ENCODE data around the gene ACTL9. TPM values are rescaled to one million over a fixed set of nuclear protein-coding genes. Genes with fewer than 3 reads are reported as not detected.

The ACTL9 gene
- total and polyA plus RNA-seq, 2 donors (not counting 1 experiment from before 2014, with no cell fraction given) = not detected

DNA sequence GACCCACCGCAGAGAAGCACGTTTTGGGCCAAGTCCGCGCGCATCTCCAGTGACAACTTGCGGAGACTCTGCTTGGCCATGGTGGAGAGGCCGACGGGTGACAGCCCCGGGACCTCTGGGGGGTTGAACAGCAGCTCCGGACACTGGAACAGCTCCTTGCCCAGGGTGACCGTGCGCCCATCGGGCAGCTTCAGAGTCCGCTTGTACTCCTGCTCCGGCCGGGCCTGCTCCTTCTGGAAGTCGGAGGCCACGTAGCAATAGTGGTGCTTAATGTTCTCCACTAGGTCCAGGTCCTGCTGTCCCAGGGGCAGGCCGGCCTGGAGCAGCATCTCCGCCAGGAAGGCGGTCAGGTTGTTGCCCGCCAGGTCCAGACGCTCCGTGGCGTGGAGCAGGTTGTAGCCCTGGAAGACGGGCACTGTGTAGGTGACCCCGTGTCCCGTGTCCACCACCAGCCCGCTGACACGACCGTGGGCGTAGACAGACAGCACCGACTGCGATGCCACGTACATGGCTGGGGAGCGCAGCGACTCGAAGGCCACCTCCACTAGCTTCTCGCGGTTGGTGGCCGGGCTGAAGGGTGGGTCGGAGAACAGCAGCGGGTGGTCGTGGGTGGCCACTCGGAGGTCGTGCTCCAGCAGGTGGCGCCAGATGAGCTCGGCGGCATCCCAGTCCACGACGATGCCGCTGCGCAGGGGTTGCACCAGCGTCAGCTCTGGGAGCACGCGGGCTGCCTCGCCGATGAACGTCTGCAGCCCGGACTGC lies 743 bp downstream of the ACTL9 start:
- ChIA-PET POLR2A (no interaction called here), CTCF (no interaction called here)
- no peak overlapping the region for H3K4me3 Mint-ChIP-seq
- H3K9me3 Mint-ChIP-seq (ENCODE audit: insufficient read depth) = no peaks in the 10 kb centered on the region
- Histone ChIP-seq H3K27ac (ENCODE audit: low read length in 2 of 2) (no peak overlapping the region), H3K36me3 (replicated peaks in 1 of 2; ENCODE audit: control extremely low read depth in 1 of 2, control insufficient read depth in 1 of 2, extremely low read depth in 1 of 2, insufficient read depth in 2 of 2, low read length in 1 of 2) (no peaks in the 10 kb centered on the region), H3K9ac (ENCODE audit: low read length) (no peak overlapping the region), H3K4me3 (ENCODE audit: control extremely low read depth in 1 of 5, extremely low read depth in 1 of 5, insufficient read depth in 1 of 5, low read depth in 2 of 5, low read length in 4 of 5) (no peak overlapping the region), H2AFZ (ENCODE audit: insufficient read depth, low read depth, low read length, poor library complexity, severe bottlenecking) (no peak overlapping the region), H3K9me3 (ENCODE audit: control extremely low read depth in 1 of 3, control insufficient read depth in 2 of 3, insufficient read depth in 1 of 3, low read length in 2 of 3) (peaks cover 0 to 11% (median 0%) of the 10 kb centered on the region in 3 donors), H3K4me1 (ENCODE audit: control insufficient read depth in 2 of 2, insufficient read depth in 2 of 2, low read length in 2 of 2) (peaks cover 0 to 5% of the 10 kb centered on the region in 2 donors), H3K79me2 (ENCODE audit: control insufficient read depth, insufficient read depth, low read length) (no peaks in the 10 kb centered on the region), H4K20me1 (ENCODE audit: control insufficient read depth, insufficient read depth, low read length, poor library complexity, severe bottlenecking) (no peaks in the 10 kb centered on the region), H3K27me3 (replicated peaks in 1 of 4; ENCODE audit: control extremely low read depth in 1 of 4, control insufficient read depth in 3 of 4, insufficient read depth in 4 of 4, low read length in 3 of 4) (peaks cover 0 to 17% (median 5%) of the 10 kb centered on the region in 4 experiments), H3K4me2 (replicated peaks; ENCODE audit: low read depth, low read length, poor library complexity, severe bottlenecking) (no peak overlapping the region)
- no peak for DNase-seq
- intact Hi-C loops (cut with micrococcal nuclease) = no loop called here
- peaks cover 47% of the 10 kb centered on the region for H3K27me3 Mint-ChIP-seq
- TF ChIP-seq, protein P1, sequence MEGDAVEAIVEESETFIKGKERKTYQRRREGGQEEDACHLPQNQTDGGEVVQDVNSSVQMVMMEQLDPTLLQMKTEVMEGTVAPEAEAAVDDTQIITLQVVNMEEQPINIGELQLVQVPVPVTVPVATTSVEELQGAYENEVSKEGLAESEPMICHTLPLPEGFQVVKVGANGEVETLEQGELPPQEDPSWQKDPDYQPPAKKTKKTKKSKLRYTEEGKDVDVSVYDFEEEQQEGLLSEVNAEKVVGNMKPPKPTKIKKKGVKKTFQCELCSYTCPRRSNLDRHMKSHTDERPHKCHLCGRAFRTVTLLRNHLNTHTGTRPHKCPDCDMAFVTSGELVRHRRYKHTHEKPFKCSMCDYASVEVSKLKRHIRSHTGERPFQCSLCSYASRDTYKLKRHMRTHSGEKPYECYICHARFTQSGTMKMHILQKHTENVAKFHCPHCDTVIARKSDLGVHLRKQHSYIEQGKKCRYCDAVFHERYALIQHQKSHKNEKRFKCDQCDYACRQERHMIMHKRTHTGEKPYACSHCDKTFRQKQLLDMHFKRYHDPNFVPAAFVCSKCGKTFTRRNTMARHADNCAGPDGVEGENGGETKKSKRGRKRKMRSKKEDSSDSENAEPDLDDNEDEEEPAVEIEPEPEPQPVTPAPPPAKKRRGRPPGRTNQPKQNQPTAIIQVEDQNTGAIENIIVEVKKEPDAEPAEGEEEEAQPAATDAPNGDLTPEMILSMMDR (IDR thresholded peaks at IDR 0.05) = no peak
- no peak for TF ChIP-seq EZH2 (IDR thresholded peaks at IDR 0.05; ENCODE audit: borderline replicate concordance, insufficient read depth, low read depth, low read length, poor library complexity, severe bottlenecking)
- peaks cover 6% of the 10 kb centered on the region for H3K4me1 Mint-ChIP-seq
- WGBS (ENCODE audit: insufficient coverage) = 77% methylated on average over 59 of the region's 60 CpGs
- ATAC-seq (ENCODE audit: low read depth) = no peak
- no peak overlapping the region for H3K27ac Mint-ChIP-seq

- DNase-seq (no peak), ATAC-seq (ENCODE audit: low read depth) (no peak)
- peaks cover 0 to 13% (median 4%) of the 10 kb centered on the region in 4 experiments for H3K27me3 ChIP-seq (replicated peaks in 1 of 4; ENCODE audit: control extremely low read depth in 1 of 4, control insufficient read depth in 3 of 4, insufficient read depth in 4 of 4, low read length in 3 of 4)
- no peaks in the 10 kb centered on the region for H3K9me3 Mint-ChIP-seq (ENCODE audit: insufficient read depth)
- WGBS (ENCODE audit: insufficient coverage) = 64% methylated on average over 1 of the region's 1 CpG
- no peak overlapping the region for H3K4me3 ChIP-seq (ENCODE audit: control extremely low read depth in 1 of 5, extremely low read depth in 1 of 5, insufficient read depth in 1 of 5, low read depth in 2 of 5, low read length in 4 of 5)
- H4K20me1 ChIP-seq (ENCODE audit: control insufficient read depth, insufficient read depth, low read length, poor library complexity, severe bottlenecking) = no peaks in the 10 kb centered on the region
- ChIA-PET CTCF (no interaction called here), POLR2A (no interaction called here)
- no peak overlapping the region for H3K27ac ChIP-seq (ENCODE audit: low read length in 2 of 2)
- H3K9ac ChIP-seq (ENCODE audit: low read length) = no peak overlapping the region
- peaks cover 2% of the 10 kb centered on the region for H3K4me1 Mint-ChIP-seq
- H3K79me2 ChIP-seq (ENCODE audit: control insufficient read depth, insufficient read depth, low read length) = no peaks in the 10 kb centered on the region
- H3K27me3 Mint-ChIP-seq = peaks cover 49% of the 10 kb centered on the region
- H3K4me3 Mint-ChIP-seq = no peak overlapping the region
- no peaks in the 10 kb centered on the region for H3K36me3 ChIP-seq (replicated peaks in 1 of 2; ENCODE audit: control extremely low read depth in 1 of 2, control insufficient read depth in 1 of 2, extremely low read depth in 1 of 2, insufficient read depth in 2 of 2, low read length in 1 of 2)
- peaks cover 0 to 11% (median 0%) of the 10 kb centered on the region in 3 donors for H3K9me3 ChIP-seq (ENCODE audit: control extremely low read depth in 1 of 3, control insufficient read depth in 2 of 3, insufficient read depth in 1 of 3, low read length in 2 of 3)
- intact Hi-C loops (cut with micrococcal nuclease) = no loop called here
- no peak overlapping the region for H3K4me2 ChIP-seq (replicated peaks; ENCODE audit: low read depth, low read length, poor library complexity, severe bottlenecking)
- H2AFZ ChIP-seq (ENCODE audit: insufficient read depth, low read depth, low read length, poor library complexity, severe bottlenecking) = no peak overlapping the region
- H3K27ac Mint-ChIP-seq = no peak overlapping the region
- H3K4me1 ChIP-seq (ENCODE audit: control insufficient read depth in 2 of 2, insufficient read depth in 2 of 2, low read length in 2 of 2) = peaks cover 0 to under 1% of the 10 kb centered on the region in 2 donors
- TF ChIP-seq EZH2 (IDR thresholded peaks at IDR 0.05; ENCODE audit: borderline replicate concordance, insufficient read depth, low read depth, low read length, poor library complexity, severe bottlenecking) = no peak
- TF ChIP-seq, protein P1 (IDR thresholded peaks at IDR 0.05) = no peak
Measured at GRCh38 chr19:8696993-8697392, 1.6 kb downstream of the ACTL9 start.

Measured in B cell (primary cell).